GM10248 (cell line): ENCODE data around the gene ZNRF3.

ENCODE experiments used
- CTCF ChIA-PET: fragments of 300-600 bp; sonication (Branson Sonifier 250); formaldehyde crosslinking; extraction: SDS; loops from one replicate; lab custom pipeline; 2021; ENCODE audit warnings: antibody characterized with exemption; lab: Yijun Ruan, JAX
- POLR2A ChIA-PET: fragments of 350-650 bp; sonication (Branson Sonifier 250); formaldehyde crosslinking; extraction: SDS; loops from one replicate; lab custom pipeline; 2020; ENCODE audit warnings: antibody characterized with exemption; lab: Yijun Ruan, JAX
- DNase-seq: peaks from one replicate; pipeline ENCODE4 v3.0.0; 2012; ENCODE audit errors: extremely low spot score
- CTCF ChIP-seq: IDR thresholded peaks from 2 replicates; pipeline ENCODE4 v1.5.1; 2012; ENCODE audit warnings: mild to moderate bottlenecking, low read depth; ENCODE audit errors: extremely low read depth, missing control alignments, control extremely low read depth

The ZNRF3 gene

GRCh38 chr22:28939932-28940331 lies 56.6 kb downstream of the ZNRF3 start:
- ChIA-PET POLR2A (no interaction called here), CTCF (no interaction called here)
- DNase-seq: no peak
- no peak for TF ChIP-seq CTCF

- no peak for TF ChIP-seq CTCF
- no peak for DNase-seq
- ChIA-PET POLR2A (no interaction called here), CTCF (no interaction called here)
These were observed 57.1 kb downstream of the ZNRF3 start for GRCh38 chr22:28940441-28940840.

- no peak for TF ChIP-seq CTCF
- ChIA-PET CTCF (interaction anchor here (0.9 to 1.8 kb wide), 3 partner anchors 17 to 34 kb away, joined by 3 read pairs; no protein-coding TSS in a partner anchor), POLR2A (no interaction called here)
- no peak for DNase-seq
These were observed 59.0 kb downstream of the ZNRF3 start for GRCh38 chr22:28942333-28942732.

GRCh38 chr22:28942801-28943500 lies 59.6 kb downstream of the ZNRF3 start:
- TF ChIP-seq CTCF: no peak
- no peak for DNase-seq
- ChIA-PET CTCF (interaction anchor here (0.9 to 2.0 kb wide), 4 partner anchors 9 to 33 kb away, joined by 3 to 5 read pairs (median 3); no protein-coding TSS in a partner anchor), POLR2A (no interaction called here)

- no peak for TF ChIP-seq CTCF
- no peak for DNase-seq
- POLR2A ChIA-PET: no interaction called here
- CTCF ChIA-PET: interaction anchor here (1.1 to 2.0 kb wide), 3 partner anchors 9 to 33 kb away, joined by 3 to 5 read pairs (median 3); no protein-coding TSS in a partner anchor
These were observed 60.1 kb downstream of the ZNRF3 start for GRCh38 chr22:28943501-28943879.

- DNase-seq: no peak
- ChIA-PET CTCF (no interaction called here), POLR2A (no interaction called here)
- TF ChIP-seq CTCF: no peak
These were observed 63.8 kb downstream of the ZNRF3 start for GRCh38 chr22:28947125-28947524.
